ENCODE measurements around the gene MAPK9.

The MAPK9 gene

GRCh38 chr5:180335614-180336233 lies 43.8 kb upstream of the MAPK9 start:
- H3K4me3 ChIP-seq (ENCODE audit: low read depth, low read length) = no peak overlapping the region
- no peak for DNase-seq (ENCODE audit: low read depth)
- TF ChIP-seq, protein P1, sequence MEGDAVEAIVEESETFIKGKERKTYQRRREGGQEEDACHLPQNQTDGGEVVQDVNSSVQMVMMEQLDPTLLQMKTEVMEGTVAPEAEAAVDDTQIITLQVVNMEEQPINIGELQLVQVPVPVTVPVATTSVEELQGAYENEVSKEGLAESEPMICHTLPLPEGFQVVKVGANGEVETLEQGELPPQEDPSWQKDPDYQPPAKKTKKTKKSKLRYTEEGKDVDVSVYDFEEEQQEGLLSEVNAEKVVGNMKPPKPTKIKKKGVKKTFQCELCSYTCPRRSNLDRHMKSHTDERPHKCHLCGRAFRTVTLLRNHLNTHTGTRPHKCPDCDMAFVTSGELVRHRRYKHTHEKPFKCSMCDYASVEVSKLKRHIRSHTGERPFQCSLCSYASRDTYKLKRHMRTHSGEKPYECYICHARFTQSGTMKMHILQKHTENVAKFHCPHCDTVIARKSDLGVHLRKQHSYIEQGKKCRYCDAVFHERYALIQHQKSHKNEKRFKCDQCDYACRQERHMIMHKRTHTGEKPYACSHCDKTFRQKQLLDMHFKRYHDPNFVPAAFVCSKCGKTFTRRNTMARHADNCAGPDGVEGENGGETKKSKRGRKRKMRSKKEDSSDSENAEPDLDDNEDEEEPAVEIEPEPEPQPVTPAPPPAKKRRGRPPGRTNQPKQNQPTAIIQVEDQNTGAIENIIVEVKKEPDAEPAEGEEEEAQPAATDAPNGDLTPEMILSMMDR (IDR thresholded peaks at IDR 0.05; ENCODE audit: low read depth, low read length, missing control alignments) = no peak

DNA sequence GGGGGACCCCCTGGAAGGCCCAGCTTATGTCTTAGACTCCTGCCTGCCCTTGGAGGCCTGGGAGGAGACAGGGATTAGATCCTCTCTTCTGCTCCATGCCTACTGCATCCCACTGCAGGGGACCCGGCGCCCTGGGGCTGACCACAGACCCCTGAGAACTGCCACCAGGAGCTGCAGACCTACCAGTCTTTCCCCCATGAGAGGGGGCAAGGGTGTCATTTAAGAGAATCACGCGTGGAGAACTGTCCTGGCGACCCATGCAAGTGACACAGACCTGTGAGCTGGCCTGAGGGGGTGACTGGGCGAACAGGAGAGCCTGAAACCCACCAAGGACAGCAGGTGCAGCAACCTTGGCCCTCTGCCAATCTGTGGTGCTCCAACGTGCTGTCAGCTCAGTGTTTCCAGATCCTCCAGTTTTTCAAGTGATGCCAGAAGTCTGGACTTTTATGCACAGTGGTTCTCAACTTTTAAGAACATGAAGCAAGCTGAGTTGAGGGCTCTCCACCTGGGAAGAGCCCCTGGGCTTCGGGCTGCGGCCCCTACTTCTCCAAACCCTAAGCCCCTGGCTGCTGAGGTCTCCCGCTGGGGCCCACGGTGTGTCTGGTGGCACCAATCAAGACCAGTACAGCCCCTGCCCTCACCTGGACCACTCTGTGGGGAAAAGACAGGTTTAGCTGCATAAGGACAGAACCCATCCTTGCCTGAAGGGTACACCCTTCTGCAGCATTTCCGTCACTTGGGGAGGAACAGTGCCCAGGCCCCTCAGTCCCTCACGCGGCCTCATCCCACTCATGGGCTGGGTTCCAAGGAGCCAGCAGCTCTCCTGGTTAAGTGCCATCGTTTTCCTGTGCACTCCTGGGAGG lies 43.1 kb upstream of the MAPK9 start:
- H3K4me3 ChIP-seq (ENCODE audit: low read depth, low read length) = no peak overlapping the region
- TF ChIP-seq, protein P1 (IDR thresholded peaks at IDR 0.05; ENCODE audit: low read depth, low read length, missing control alignments) = no peak
- no peak for DNase-seq (ENCODE audit: low read depth)

GRCh38 chr5:180334176-180334575 lies 42.3 kb upstream of the MAPK9 start:
- H3K4me3 ChIP-seq (ENCODE audit: low read depth, low read length) = no peak overlapping the region
- DNase-seq (ENCODE audit: low read depth) = no peak
- TF ChIP-seq, protein P1 (IDR thresholded peaks at IDR 0.05; ENCODE audit: low read depth, low read length, missing control alignments) = no peak

GRCh38 chr5:180333661-180334060 lies 41.8 kb upstream of the MAPK9 start:
- H3K4me3 ChIP-seq (ENCODE audit: low read depth, low read length) = no peak overlapping the region
- TF ChIP-seq, protein P1 (IDR thresholded peaks at IDR 0.05; ENCODE audit: low read depth, low read length, missing control alignments) = no peak
- no peak for DNase-seq (ENCODE audit: low read depth)

GRCh38 chr5:180332861-180333260 lies 41.0 kb upstream of the MAPK9 start:
- TF ChIP-seq, protein P1 (IDR thresholded peaks at IDR 0.05; ENCODE audit: low read depth, low read length, missing control alignments) = no peak
- no peak for DNase-seq (ENCODE audit: low read depth)
- H3K4me3 ChIP-seq (ENCODE audit: low read depth, low read length) = no peak overlapping the region

GRCh38 chr5:180332051-180332517 lies 40.2 kb upstream of the MAPK9 start:
- H3K4me3 ChIP-seq (ENCODE audit: low read depth, low read length) = no peak overlapping the region
- TF ChIP-seq, protein P1 (IDR thresholded peaks at IDR 0.05; ENCODE audit: low read depth, low read length, missing control alignments) = peak; percentile 9
- DNase-seq (ENCODE audit: low read depth) = no peak
